Ishikawa (cell line): Measurements from ENCODE around the gene MAPK1IP1L.

Experiments
- CEBPB ChIP-seq: IDR thresholded peaks from 2 replicates; pipeline ENCODE4 v1.6.1; 2012
- CREB1 ChIP-seq: IDR thresholded peaks from 2 replicates; pipeline ENCODE4 v1.6.1; 2012; ENCODE audit warnings: low read depth
- EGR1 ChIP-seq: IDR thresholded peaks from 2 replicates; pipeline ENCODE4 v1.6.1; 2012
- EP300 ChIP-seq: IDR thresholded peaks from 2 replicates; pipeline ENCODE4 v1.6.1; 2012; ENCODE audit warnings: borderline replicate concordance
- FOXM1 ChIP-seq: IDR thresholded peaks from 2 replicates; pipeline ENCODE4 v1.6.1; 2012; ENCODE audit warnings: low read depth, borderline replicate concordance
- MAX ChIP-seq: IDR thresholded peaks from 2 replicates; pipeline ENCODE4 v1.6.1; 2012
- NFIC ChIP-seq: IDR thresholded peaks from 2 replicates; pipeline ENCODE4 v1.6.1; 2012
- RAD21 ChIP-seq: IDR thresholded peaks from 2 replicates; pipeline ENCODE4 v1.6.1; 2012; ENCODE audit warnings: low read depth
- REST ChIP-seq: IDR thresholded peaks from 2 replicates; pipeline ENCODE4 v1.6.1; 2012; ENCODE audit warnings: low read depth, mild to moderate bottlenecking
- TAF1 ChIP-seq: IDR thresholded peaks from 2 replicates; pipeline ENCODE4 v1.6.1; 2012; ENCODE audit warnings: low read depth, mild to moderate bottlenecking
- TCF12 ChIP-seq: IDR thresholded peaks from 2 replicates; pipeline ENCODE4 v1.6.1; 2012; ENCODE audit warnings: low read depth
- TEAD4 ChIP-seq: IDR thresholded peaks from 2 replicates; pipeline ENCODE4 v1.6.1; 2012
- USF1 ChIP-seq: IDR thresholded peaks from 2 replicates; pipeline ENCODE4 v1.6.1; 2012
- YY1 ChIP-seq: IDR thresholded peaks from 2 replicates; pipeline ENCODE4 v1.6.1; 2012; ENCODE audit warnings: low read depth
- ZBTB7A ChIP-seq: IDR thresholded peaks from 2 replicates; pipeline ENCODE4 v1.6.1; 2012; ENCODE audit warnings: low read depth

Gene MAPK1IP1L

DNA sequence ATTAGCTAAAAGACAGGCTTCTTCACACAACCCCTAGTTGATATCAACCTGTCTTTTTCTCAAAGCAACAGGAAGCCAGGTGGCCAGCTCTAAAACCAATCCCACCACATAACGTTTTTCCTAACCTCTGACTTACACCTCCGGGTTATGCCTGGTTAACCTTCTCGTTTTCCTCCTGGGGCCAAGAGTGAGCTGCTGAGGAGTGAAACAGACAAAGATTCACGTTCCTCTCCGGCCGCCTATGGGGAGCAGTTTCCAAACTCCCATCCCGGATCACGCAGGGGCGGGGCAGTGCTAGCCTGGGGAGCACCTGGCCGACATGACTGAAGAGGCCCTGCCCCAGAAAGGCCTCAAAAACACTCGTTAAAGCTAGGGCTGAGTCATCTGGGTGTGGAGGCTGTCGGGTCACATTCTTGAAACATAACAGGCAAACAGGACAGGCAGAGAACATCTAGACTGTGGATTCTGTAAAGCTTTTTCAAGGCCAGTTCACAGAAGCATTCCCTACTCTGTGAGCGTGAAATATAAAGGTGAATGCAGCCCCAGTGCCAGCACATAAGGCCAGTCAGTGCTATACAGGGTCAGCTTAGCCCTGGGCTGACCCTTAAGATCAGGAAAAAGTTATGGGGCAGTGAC lies 51.7 kb downstream of the MAPK1IP1L start:
- peak; percentile 98 for TF ChIP-seq TEAD4
- TF ChIP-seq EP300 = peak; percentile 92
- peak; percentile 79 for TF ChIP-seq YY1
- no peak for TF ChIP-seq USF1
- no peak; the same call in 1 of the 2 replicates for TF ChIP-seq EGR1
- peak; percentile 18; the same call in 1 of the 2 replicates for TF ChIP-seq RAD21
- TF ChIP-seq FOXM1 = peak; percentile 95
- TF ChIP-seq MAX = peak; percentile 85
- TF ChIP-seq CREB1 = peak; percentile 25; the same call in 1 of the 2 replicates
- peak; percentile 63 for TF ChIP-seq CEBPB
- TF ChIP-seq ZBTB7A = no peak
- TF ChIP-seq TCF12 = peak; percentile 96
- TF ChIP-seq TAF1 = peak; percentile 45; the same call in 1 of the 2 replicates
- no peak for TF ChIP-seq REST
- TF ChIP-seq NFIC = peak; percentile 87

DNA sequence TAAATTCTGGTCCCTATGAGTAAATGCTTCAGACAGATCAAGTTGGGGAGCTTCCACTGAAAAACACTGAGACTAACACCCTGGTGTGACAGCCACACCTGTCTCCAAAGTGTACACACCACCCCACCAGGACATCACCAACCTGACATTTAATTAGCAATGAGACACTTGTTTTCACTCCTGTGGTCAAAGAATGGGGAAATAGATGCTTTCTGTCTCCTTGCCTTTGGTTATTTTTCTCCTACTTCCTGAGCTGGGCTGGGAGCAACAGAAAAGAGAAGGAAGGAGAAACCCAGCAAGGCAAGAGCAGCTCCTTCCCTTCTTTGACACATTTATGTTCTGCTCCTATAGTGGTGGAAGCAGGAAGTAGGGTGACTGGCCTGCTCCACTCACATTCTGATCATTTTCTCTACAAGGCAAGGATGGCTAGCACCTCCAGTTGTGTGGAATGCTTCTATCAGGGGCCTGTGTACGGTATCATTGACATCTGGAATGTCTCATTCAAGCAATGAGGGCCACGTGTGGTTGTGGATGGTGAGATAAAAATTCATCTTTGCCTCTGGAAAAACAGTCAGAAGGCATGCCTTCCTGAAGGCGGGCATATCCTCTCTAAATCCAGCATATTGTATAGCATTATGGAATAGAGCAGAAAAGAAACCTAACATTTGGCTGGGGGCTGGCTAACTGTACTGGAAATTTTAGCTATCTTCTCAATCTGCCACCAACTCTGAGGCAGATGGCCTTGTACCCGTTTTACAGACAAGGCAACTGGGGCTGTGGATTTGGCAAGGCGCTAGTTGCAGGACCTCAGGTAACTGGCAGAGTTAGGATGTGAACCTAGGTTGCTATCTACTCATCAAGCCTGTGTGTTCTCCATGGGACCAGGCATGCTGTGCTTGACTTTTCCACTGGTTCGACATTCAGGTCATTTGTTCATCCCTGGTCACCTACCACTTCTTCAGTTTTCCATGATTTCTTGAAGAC lies 52.8 kb downstream of the MAPK1IP1L start:
- TF ChIP-seq CREB1 (no peak), FOXM1 (no peak), ZBTB7A (no peak), REST (no peak), YY1 (no peak), CEBPB (no peak), EGR1 (no peak), RAD21 (no peak), NFIC (no peak), TAF1 (no peak), TEAD4 (no peak)

- no peak for TF ChIP-seq MAX
- TF ChIP-seq TCF12 = no peak
- TF ChIP-seq ZBTB7A = no peak
- TF ChIP-seq CREB1 = no peak
- no peak for TF ChIP-seq TEAD4
- no peak for TF ChIP-seq EP300
- no peak for TF ChIP-seq CEBPB
- no peak for TF ChIP-seq FOXM1
- no peak for TF ChIP-seq TAF1
- TF ChIP-seq EGR1 = no peak
- TF ChIP-seq RAD21 = no peak
- TF ChIP-seq NFIC = no peak
- TF ChIP-seq YY1 = no peak
- TF ChIP-seq REST = no peak
- TF ChIP-seq USF1 = no peak
Observed at GRCh38 chr14:55105991-55106390, 54.5 kb downstream of the MAPK1IP1L start.
